Activated naive CD4-positive, alpha-beta T cell (primary cell): Measurements from ENCODE around the gene MARCHF3.

Experiments used
- DNase-seq, 4 experiments: peaks; one replicate each; lab custom pipeline; 2025; lab: John Stamatoyannopoulos, UW

The MARCHF3 gene

DNA sequence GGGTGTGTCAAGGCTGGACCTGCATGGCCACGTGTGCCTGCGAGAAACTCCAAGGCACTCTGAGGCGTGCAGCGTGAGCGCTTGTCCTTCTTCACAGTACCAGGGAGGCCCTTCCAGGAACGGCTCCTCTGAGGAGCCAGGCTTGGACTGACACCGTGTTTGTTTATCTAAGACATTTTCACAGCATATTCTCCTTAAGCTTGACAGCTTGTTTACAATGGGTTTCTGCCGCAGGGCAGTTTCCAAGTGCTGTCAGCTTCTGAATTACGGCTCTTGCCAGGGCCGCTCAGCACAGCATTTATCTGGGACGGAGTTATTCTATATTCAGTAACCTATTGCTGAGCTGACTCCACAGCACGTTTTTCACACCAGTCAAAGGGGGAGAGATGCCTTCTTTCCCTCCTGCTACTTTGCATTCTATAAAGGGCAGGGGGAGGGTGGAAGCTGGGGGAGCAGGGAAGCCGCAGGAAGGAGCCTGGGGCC lies 155.0 kb downstream of the MARCHF3 start:
- no peak for DNase-seq

DNA sequence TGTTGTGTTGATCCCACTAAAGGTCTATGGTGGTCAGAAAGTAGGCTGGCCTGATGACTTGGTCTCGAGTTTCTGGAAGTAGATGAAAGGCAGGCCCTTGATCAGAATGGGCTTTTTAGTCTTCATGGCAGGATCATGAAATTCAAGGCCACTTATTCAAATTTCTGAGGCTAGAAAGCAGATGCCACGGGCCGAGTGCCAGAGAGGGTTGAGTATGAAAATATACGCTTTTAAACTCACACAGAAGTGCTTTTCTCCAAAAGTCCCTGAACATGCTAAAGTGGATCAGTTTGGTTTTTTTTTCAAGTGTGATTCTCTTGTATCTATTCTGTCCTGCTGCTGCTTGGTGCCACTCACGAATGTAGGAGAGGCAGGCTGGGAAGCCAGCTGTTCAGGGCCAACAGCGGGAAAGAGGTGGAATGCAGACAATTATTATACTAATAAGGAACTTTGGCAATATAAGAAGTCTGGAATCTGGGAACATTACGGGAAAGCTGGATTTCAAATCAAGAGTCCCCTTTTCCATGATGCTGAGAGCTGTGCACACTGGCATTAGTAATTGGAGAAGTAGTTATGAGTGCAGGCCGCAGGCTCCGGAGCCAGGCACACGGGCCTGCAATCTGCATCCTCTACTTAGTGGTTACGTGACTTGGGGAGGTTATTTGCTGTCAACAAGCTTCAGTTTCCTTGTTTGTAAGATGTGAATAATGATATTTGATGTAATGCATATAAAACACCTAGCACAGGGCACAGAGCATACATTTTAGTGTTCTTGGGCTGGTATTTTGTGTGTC lies 157.6 kb downstream of the MARCHF3 start:
- DNase-seq = no peak

DNA sequence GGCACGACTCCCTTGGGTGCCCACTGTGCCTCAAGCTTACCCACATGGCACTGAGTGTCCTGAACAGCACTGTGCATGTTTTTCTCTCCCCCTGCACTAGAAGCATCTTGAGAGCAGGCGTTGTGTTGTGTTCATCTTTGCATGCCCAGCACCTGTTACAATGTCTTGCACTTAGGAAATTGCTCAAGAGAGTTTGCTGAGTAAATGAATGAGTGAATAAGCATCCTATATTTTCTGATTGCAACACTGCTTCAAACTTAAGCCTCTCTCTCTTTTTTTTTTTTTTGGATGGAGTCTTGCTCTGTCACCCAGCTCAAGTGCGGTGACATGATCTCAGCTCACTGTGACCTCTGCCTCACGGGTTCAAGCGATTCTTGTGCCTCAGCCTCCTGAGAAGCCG lies 158.9 kb downstream of the MARCHF3 start:
- DNase-seq = no peak

DNA sequence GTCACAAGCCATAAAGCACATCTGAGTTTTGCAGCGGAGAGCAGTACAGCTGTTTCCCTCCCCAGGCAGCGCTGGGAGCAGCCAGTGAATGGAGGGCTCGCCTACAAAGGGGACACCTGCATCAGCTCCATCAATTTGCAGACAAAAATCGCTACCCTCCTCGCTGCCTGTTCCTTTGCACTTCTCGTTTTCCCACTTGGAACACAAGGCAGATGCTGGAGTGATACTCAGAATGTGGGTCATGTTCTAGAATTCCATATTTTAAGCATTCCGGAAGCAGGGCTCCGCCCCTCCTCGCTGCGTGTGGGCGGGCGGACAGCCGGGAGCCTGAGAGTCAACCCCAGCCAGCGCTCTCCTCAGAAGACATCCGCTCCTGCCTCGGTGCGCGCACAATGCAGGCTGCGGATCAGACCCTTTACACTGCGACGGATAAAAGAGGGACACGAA lies 161.3 kb downstream of the MARCHF3 start:
- DNase-seq = peak in 2 of 4 experiments; percentile 8 to 22

DNA sequence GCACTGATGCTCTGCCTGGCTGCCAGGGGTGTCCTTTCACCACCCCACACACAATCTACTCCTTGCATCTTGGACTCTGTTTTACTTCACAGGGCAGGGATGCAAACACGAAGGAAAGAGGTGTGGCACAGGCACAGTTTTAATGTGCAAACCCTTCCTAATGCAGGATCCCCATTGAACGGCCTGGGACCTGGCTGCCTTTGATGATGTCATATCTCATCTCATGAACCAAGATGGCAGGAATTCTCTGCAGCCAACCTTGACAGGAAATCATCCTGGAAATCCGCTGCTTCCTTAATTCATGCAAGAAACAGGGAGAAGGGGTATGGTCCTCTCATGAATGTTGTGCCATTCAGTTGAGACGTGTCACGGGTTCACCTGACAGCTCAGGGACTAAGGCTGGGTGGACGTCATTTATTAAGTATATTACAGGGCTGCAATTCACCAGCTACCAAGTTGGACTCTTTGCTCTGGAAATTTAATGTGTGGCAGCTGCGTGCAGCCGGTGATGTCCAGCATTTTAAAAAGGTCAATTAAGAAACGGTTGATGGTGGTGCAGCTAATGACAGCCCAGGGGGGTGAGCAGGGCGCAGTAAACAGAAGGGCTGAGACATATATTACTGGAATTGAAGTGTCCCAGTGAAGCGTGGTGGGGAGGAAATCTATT lies 161.9 kb downstream of the MARCHF3 start:
- DNase-seq = no peak

DNA sequence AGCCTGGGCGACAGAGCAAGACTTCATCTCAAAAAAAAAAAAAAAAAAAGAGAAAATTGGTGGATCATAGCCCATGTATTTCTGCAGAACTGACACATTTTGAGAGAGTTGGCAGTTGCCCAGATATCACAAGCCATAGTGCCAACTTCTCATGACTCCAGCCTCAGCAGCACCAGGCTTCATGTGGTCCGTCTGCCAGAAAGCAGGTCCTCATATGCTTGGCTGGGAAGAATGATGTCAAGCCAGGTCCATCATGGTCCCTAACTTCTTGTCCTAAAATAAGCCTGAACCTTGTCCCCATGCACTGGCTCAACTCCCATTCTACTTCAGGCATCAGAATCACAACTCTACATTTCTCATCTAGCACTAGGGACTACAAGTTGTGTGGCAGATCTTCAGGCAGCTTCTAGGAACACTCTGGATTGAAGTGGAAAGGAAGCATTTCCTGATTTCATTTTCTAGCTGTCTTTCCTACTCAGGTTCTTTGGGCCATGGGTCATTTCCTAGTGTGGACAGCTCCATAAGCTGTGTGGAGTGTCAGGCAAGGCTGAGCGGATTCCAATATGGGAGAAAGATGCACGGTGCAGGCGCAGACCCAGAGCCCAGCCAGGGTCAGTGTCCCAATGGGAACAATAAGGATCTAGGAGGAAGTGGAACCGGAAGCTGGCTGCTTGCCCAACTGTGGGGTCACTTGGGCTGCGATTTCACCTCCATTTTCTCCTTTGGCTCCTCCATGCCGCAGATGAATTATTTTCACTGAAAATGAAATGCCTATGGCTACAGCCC lies 163.3 kb downstream of the MARCHF3 start:
- no peak for DNase-seq

DNA sequence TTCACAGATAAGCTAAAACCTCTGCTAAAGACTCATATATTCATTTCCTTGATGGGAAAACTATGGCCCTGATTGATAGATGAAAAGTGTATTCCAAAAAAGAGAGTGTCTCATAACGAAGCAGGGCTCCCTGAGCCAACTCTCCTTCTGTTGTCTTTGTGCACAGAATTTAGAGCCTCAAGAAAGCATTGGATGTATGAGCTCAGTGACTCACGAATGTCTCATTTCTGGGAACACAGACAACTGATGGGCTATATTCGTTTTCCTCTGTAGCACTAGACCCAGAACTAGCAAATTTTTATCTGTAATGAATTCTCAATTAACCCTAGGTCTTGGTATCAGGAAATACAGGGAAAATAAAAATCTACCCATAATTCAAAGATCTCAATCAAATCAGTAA lies 165.1 kb downstream of the MARCHF3 start:
- no peak for DNase-seq

GRCh38 chr5:126864042-126864688 lies 166.2 kb downstream of the MARCHF3 start:
- no peak for DNase-seq

DNA sequence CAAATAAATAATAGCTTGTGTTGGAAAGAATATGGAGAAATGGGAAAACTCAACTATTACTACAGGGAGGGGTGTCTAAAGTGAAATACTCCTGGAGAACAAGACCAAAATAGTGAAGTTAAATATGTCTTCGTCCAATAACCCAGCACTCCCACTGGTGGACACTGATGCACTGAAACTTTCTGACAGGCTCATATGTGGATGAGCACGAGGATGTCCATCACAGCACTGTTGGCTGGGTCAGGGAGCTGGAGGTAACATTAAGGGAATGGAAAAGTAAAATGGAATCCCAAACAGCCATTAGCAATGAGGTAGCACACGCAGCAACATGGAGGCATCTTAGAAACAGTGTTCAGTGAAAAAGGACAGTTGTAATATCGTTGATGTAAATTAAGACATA lies 167.0 kb downstream of the MARCHF3 start:
- no peak for DNase-seq

DNA sequence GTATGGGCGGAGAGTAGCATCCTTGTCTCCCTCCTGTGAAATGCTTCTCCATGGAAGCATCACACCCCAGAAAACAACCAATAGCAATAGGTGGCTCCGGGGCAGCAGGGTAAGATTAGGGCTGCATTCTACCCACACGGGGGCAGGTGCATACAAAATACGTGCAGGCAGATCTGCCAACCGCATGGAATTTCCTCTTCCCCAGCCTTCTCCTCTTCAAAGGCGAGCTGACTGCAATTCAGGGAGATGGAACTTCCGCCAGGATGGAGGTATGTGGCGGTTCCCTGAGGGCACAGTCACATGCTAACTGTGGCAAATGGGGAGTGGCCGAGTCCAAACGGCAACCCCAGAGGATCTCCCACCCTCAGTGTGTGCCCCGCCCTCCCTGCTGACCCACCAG lies 171.9 kb downstream of the MARCHF3 start:
- DNase-seq = no peak

DNA sequence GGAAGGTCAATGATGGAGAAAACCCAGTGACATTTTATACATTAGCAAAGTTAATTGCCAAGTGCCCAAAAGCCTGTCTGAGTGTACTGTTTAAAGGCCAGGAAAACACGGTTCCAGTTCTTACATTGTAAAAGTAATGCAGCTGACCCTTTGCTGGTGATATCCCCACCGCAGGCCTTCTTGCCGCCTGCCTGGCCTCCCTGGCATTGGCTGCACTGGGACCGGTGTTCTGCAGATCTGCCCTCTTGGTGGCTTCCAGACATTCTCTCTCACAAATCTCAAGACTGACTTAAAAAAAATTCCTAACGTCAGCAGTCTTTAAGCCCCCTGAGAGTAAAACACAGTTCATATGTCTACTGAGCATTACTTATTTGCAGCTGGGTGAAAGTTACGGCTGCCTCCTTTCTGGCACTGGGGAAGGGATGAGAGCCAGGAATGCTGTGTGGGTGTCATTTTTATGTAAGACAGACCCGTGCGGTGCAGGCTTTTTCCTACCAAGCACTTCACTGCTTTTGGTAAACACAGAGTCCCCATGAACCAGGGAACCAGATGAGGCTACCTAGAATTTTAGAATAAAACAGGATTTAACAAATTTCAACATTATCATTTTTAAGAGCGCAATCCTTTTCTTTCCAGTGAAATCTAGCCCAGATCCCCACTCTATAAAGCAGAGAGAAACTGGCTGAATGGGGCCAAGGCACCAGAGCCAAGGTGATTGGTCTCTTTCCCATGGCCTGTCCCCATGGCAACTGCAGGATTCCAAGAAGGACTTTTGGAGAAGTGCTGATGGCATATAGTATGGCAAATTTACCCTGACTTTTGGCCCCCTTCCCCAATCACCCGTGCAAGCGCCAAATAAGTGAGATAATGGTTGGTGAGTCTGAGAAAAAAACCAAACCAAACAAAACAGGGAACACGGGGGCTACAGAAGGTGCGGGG lies 172.6 kb downstream of the MARCHF3 start:
- DNase-seq = no peak

- DNase-seq = no peak
These were observed 175.1 kb downstream of the MARCHF3 start for GRCh38 chr5:126855266-126855665.

DNA sequence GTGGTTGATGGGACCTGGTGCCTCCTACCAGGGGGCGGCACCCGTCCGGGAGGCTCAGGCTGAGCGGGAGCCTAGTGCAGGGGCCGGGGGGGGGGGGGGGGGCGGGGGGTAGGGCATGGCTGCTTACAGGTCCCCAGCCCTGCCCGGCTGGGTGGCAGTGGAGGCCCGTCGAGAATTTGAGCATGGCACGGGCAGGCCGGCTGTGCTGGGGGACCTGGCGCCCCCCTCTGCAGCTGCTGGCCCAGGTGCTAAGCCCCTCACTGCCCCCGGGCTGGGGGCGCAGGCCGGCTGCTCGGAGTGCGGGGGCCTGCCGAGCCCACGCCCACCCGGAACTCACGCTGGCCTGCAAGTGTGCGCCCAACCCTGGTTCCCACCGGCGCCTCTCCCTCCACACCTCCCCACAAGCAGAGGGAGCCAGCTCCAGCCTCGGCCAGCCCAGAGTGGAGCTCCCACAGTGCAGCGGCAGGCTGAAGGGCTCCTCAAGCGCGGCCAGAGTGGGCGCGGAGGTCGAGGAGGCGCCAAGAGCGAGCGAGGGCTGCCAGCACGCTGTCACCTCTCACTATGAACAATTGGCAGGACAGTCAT lies 175.7 kb downstream of the MARCHF3 start:
- no peak for DNase-seq

- DNase-seq = peak in 2 of 4 experiments; percentile 18 to 24
These were observed 176.6 kb downstream of the MARCHF3 start for GRCh38 chr5:126853541-126854307.

- DNase-seq = no peak
These were observed 177.5 kb downstream of the MARCHF3 start for GRCh38 chr5:126852841-126853271.

GRCh38 chr5:126852091-126852571 lies 178.2 kb downstream of the MARCHF3 start:
- peak in 1 of 4 experiments; percentile 4 for DNase-seq

GRCh38 chr5:126851501-126852011 lies 178.8 kb downstream of the MARCHF3 start:
- peak in 2 of 4 experiments; percentile 22 to 23 for DNase-seq

- no peak for DNase-seq
These were observed 181.2 kb downstream of the MARCHF3 start for GRCh38 chr5:126849101-126849678.

- DNase-seq = no peak
These were observed 182.1 kb downstream of the MARCHF3 start for GRCh38 chr5:126848253-126848652.
